HG03558 (cell line): Measurements from ENCODE around the gene FLYWCH1.

ENCODE experiments used
- ATAC-seq: cut with Tn5 transposase; IDR thresholded peaks from one replicate; pipeline ENCODE4 v1.9.1; 2021; ENCODE audit warnings: moderate number of reproducible peaks; ENCODE audit not compliant: unreplicated experiment; ENCODE audit errors: extremely low read depth

Gene FLYWCH1

GRCh38 chr16:2979669-2980226, 68.0 kb downstream of the FLYWCH1 start:
- ATAC-seq: no peak

- ATAC-seq: peak; percentile 40
These were observed 68.8 kb downstream of the FLYWCH1 start, which contains the start of gene PKMYT1 for GRCh38 chr16:2980227-2981176. Gene PKMYT1 (minus strand): TSS chr16:2980446. CDS start chr16:2979657, 789 bp downstream.

DNA sequence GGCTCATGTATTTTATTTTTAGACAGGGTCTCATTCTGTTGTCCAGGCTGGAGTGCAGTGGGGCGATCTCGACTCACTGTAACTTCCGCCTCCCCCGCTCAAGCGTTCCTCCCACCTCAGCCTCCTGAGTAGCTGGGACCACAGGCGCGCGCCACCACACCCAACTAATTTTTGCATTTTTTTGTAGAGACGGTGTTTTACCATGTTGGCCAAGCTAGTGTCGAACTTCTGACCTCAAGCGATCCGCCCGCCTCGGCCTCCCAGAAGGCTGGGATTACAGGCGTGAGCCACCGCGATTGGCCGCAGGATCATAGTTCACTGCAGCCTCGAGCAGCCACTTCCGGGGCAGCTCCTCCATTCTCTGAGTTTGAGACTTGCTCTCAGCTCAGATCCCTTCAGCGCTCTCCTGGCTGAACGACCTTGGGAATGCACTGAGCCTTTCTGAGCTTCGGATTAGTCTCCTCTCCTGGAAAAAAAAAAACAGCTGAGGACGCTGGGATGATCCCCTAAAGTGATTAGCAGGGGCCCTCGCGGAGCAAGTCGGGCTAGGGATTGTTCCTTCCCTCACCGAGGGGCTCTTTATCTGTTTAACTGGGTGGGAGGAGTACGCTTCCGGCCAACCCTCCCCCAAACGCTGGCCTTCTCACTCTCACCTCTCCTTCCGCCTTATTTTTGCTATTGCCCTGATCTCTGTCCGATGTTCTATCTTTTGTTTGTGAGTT, 69.6 kb downstream of the FLYWCH1 start:
- no peak for ATAC-seq

DNA sequence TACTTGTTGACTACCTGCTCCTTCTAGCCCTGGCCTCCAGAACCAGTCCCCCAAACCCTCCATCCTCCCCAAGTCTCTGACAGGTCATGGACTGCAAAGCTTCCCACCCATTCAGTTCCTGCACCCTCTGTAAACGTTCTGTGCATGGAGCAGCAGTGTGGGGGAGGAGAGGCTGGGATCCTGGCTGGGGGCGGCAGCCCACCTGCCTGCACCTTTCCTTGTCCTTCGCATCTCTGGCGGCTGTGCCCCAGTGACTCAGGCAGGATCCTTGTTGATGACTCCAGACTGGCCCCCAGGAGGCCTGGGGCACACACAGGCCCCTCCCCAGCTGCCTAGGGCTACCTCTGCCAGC, 70.1 kb downstream of the FLYWCH1 start:
- ATAC-seq: no peak

GRCh38 chr16:2982402-2982801, 70.7 kb downstream of the FLYWCH1 start:
- ATAC-seq: no peak

DNA sequence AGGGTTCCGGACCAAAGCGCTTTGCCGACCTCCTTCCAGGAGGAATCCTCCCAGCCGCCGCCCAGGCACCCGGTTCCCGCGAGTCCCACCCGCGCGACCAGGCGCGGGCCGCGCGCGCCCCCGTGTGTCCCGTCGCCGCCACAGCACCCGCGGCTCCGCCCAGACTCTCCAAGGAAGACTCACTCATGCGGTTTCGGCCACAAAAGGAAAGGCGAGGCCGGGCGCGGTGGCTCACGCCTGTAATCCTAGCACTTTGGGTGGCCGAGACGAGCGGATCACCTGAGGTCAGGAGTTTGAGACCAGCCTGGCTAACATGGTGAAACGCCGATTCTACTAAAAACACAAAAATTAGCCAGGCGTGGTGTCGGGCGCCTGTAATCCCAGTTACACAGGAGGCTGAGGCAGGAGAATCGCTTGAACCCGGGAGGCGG, 72.0 kb downstream of the FLYWCH1 start:
- no peak for ATAC-seq

DNA sequence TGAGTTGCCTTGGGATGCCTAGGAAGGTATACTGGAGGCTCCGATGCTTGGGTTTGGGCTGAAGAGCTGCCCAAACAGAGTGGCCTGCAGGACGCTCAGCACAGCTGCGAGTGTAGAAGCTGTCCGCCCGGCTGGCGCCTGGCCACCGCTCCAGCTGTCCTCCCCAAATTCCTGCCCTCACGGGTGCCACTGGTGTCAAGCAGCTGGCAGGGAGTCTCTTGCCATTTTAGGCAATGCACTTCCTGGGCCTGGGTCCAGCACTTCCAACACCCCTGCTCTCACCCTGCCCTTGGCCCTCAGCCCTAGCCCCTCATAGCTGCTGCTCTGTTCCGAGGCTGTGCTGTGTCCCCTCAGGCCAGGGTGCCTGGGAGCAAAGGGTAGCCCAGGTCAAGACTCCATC, 73.7 kb downstream of the FLYWCH1 start:
- no peak for ATAC-seq

GRCh38 chr16:2985893-2986355, 74.2 kb downstream of the FLYWCH1 start:
- no peak for ATAC-seq

DNA sequence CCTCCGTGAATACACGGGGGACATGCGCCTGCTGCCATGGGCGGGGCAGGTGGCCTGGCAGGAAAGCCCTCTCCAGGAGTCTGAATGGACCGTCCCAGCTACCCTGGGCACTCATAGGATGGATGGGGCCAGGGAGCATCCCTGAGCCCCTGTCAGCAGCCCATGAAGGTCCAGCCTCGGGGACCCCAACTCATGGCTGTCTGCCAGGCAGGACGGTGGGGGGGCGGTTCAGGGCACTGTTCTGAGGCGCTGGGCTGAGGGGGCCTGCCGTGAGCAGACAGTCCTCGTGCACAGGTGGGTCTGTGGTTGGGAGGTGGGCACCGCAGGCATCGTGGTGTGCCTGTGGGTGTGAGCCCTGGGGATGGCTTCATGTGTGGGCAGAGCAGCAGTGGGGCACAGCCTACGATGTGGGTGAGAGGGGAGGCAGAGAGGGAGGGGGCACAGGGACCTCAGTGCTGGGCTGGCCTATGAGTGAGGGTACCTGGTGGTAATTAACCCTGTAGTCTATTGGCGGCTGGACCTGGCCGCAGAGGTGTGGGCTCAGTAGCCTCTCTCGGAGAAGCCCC, 75.0 kb downstream of the FLYWCH1 start:
- ATAC-seq: no peak

- ATAC-seq: no peak
These were observed 75.6 kb downstream of the FLYWCH1 start for GRCh38 chr16:2987286-2987685.

DNA sequence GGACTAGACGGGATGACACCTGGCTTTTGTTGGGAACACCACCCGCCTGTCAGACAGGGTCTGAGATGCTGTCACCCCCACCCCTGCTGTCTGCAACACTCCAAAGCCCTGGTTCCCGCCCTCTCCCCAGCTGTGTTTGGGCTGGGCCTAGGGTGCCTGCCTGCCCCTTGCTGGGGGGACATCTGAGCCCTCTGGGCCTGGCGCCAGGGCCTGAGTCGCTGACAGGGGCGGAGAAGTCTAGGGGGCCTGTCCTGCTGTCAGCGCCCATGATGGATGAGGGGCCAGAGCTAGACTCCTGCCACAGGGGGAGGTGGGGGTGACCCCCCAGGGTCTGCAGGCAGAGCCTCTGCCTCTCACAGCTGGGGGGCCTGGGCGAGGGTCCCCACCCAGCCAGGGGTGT, 76.1 kb downstream of the FLYWCH1 start:
- no peak for ATAC-seq

GRCh38 chr16:2988590-2989099, 76.9 kb downstream of the FLYWCH1 start:
- ATAC-seq: no peak

DNA sequence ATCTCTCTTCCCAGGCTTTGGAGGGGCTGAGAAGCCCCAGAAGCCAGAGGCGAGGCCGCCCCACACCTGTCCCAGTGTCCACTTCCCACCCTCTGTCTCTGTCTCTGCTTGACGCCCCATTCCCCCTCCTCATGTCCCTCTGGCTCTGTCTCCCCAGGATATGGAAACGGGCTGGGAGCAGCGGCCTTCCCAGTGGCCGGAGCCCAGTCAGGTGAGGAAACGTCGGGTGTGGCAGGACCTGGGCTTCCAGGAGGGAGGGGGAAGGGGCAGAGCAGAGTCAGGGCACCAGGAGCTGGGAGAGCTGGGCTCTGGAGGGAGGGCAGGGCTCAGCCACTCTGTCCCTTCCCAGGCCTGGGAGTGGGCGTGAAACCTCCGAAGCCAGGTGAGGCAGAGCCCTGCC, 79.2 kb downstream of the FLYWCH1 start:
- ATAC-seq: no peak

DNA sequence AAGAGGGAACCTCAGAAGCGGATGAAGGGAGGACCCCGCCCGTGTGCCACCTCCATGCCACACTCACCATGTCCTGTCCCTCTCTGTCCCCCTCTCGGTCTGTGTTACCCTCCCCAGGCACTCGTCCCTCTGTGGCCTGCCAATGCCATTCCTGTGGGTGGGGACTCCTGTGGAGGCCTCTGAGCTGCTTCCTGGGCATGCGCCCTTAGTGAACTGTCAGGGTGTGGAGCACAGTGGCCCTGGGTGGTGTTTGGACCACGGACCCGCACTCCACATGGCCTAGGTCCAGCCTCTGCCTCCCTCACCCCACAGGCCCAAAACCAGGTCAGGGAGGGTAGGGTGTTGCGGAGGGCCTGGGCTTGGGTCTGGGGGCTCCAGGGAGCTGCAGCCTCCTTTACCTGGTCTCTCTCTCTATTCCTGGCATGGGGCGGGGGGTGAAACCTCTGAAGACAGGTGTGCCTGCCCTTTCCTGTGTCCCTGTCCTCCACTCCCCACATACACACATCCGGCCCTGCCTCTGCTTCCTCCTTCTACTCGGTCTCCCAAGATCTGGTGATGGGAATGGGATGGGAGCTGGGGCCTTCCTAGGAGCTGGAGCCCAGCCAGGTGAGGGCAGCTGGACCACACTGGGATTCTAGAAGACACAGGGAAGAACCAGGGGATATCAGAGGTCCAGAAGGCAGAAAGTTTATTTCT, 80.0 kb downstream of the FLYWCH1 start:
- ATAC-seq: no peak

DNA sequence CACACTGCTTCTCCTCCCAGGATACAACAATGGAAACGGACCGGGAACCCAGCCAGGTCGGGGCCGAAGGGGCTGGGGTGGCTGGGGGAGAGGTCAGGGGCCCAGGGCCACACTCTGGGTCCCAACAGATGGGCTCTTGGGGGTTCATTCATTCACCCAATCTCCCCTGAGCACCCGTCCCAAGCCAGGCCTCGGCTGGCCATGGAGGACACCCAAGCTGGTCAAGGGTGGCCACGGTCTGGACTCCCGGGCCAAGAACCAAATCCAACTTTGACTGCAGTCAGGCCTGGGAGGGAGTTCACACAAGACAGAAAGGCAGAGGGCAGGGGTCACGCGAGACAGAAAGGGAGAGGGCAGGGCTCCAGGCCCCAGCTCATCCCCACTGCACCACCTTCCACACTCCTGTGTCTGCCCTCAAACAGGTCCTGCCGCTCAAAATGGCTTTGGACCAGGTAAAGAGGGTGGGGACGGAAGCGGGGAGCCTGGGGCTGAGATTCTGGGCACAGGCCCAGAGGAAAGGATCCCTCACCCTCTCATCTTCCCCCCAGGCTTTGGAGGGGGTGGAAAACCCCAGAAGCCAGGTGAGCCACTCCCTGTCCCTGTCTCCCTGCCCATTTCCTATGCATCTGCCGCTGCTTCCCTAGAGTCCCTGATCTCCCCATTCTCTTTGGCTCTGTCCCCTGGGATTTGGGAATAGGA, 80.8 kb downstream of the FLYWCH1 start:
- ATAC-seq: no peak

DNA sequence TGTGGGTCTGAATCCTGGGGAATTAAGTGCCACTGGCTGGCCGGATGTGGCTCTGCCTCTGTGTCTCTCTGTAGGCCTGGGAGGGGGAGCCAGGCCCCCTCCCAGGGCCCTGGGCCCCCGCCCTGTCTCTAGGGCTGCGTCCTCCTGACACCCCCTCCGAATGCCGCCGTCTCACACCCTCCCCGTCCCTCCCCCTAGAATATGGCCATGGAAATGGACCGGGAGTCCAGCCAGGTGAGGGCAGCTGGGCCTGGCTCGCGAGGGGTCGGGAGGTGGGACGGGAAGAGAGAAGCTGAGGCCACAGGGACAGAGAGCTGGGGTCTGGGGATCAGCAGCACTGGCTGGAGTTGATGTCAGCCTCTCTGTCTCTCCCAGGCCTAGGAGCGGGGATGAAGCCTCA, 84.6 kb downstream of the FLYWCH1 start:
- no peak for ATAC-seq

DNA sequence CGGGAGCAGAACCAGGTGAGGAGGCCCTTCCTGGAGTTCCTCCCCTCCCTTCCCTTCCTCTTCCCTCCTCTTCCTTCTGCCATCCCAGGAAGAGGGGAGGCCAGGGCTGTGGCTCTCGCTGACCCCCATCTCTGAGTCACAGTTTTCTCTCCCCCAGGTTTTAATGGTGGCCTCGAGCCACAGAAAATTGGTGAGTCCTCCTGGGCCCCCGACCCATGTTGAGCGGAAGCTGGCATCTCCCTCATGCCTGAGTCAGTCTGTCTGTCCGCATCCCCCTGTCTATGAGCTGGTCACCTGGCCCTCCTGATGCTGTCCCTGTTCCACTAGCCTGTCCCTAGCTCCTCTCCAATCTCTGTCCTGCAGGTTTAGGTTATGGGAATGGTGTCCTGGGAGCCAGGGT, 88.2 kb downstream of the FLYWCH1 start:
- no peak for ATAC-seq

- no peak for ATAC-seq
These were observed 88.8 kb downstream of the FLYWCH1 start for GRCh38 chr16:3000540-3000939.
